ENCODE measurements around the gene C2orf42. TPM values are rescaled to one million over a fixed set of nuclear protein-coding genes. Genes with fewer than 3 reads are reported as not detected.
A peak's percentile ranks its signal among the peaks of the same experiment; 100 is the strongest.
"Not testable (repeated sequence)": the region's sequence is repeated elsewhere in the genome, so short reads cannot be mapped to it uniquely, and the experiment has no call there.

The C2orf42 gene
- polyA plus RNA-seq, 3 donors: 3.0 to 5.5 (median 4.0) TPM

GRCh38 chr2:70148211-70148760 is 42.5 kb downstream of the C2orf42 start:
- H3K4me1 Mint-ChIP-seq; intact Hi-C loops (cut with micrococcal nuclease); H3K27me3 ChIP-seq (ENCODE audit: control insufficient read depth in 2 of 2, insufficient read depth in 2 of 2, low read length in 2 of 2); H3K9me3 Mint-ChIP-seq; H3K4me3 Mint-ChIP-seq; H4K20me1 ChIP-seq (ENCODE audit: insufficient read depth, low read length); H3K27ac ChIP-seq (ENCODE audit: low read depth in 1 of 2, low read length in 2 of 2); H3K4me2 ChIP-seq (replicated peaks; ENCODE audit: extremely low read depth, low read length, poor library complexity, severe bottlenecking); H3K27ac Mint-ChIP-seq; H3K9me3 ChIP-seq (replicated peaks in 1 of 2; ENCODE audit: control insufficient read depth in 1 of 2, insufficient read depth in 1 of 2, low read length in 2 of 2); H3K9ac ChIP-seq (ENCODE audit: insufficient read depth, low read length, poor library complexity, severe bottlenecking); H3K4me1 ChIP-seq (ENCODE audit: control insufficient read depth in 1 of 2, insufficient read depth in 2 of 2, low read length in 2 of 2); H3K79me2 ChIP-seq (ENCODE audit: insufficient read depth, low read length); H3K4me3 ChIP-seq (replicated peaks in 1 of 3; ENCODE audit: low read depth in 2 of 3, low read length in 3 of 3); H3K27me3 Mint-ChIP-seq (ENCODE audit: low read depth in 3 of 3); DNase-seq; H2AFZ ChIP-seq (ENCODE audit: insufficient read depth, low read depth, low read length, poor library complexity, severe bottlenecking): not testable (repeated sequence)
- peaks cover 27 to 35% of the 10 kb centered on the region in 2 donors for H3K36me3 ChIP-seq (replicated peaks in 1 of 2; ENCODE audit: control insufficient read depth in 1 of 2, insufficient read depth in 2 of 2, low read length in 2 of 2)
- peaks cover 33 to 47% of the 10 kb centered on the region in 2 donors for H3K36me3 Mint-ChIP-seq
- 97% methylated on average over 10 of the region's 25 CpGs for WGBS (ENCODE audit: insufficient coverage)

DNA sequence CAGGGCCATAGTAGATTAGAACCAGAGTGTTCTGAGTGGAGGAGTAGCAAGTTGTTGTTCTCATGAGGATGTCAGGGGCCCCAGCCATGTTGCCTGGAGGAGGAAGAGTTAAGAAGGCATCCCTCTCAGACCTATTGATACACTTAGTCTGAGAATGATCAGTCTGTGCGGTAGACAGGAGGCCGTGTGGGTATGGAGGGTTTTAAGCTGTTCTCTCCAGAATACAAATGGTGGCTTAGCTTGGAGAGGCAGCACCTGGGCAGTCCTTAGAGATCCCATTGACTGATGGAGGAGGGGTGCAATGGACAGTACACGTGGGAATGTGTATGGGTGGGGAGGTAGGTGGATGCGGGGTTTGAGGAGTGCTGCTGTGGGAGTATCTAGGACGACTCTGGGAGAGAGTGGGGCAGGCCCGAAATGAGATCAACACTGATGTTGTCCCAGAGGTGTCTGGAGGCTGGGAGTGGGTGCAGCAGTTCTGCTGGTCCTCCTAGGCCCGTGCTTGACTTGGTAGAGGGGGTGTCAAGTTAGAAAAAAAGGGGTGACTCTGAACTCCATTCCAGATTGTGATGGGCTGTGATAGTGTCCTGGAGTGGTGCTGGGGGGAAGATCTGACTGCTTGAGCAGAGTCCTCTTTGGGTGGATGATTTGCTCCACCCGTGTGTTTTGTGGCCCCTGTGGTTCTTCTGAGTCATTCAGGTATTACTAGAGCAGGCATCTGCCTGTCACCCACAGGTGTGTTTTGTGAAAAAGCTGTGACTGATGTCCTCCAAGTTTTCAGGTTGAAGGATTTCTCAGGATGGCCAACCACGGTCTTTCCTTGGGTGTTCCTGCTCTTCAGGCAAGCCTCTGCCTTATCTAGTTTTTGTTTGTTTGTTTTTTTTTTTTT is 44.7 kb downstream of the C2orf42 start:
- Histone ChIP-seq H3K36me3 (replicated peaks in 1 of 2; ENCODE audit: control insufficient read depth in 1 of 2, insufficient read depth in 2 of 2, low read length in 2 of 2) (peaks cover 14 to 20% of the 10 kb centered on the region in 2 donors), H3K4me3 (replicated peaks in 1 of 3; ENCODE audit: low read depth in 2 of 3, low read length in 3 of 3) (no peak overlapping the region), H3K79me2 (ENCODE audit: insufficient read depth, low read length) (peaks cover 9% of the 10 kb centered on the region), H3K4me1 (ENCODE audit: control insufficient read depth in 1 of 2, insufficient read depth in 2 of 2, low read length in 2 of 2) (peaks cover 17 to 22% of the 10 kb centered on the region in 2 donors), H3K27me3 (ENCODE audit: control insufficient read depth in 2 of 2, insufficient read depth in 2 of 2, low read length in 2 of 2) (no peaks in the 10 kb centered on the region), H4K20me1 (ENCODE audit: insufficient read depth, low read length) (no peaks in the 10 kb centered on the region), H3K4me2 (replicated peaks; ENCODE audit: extremely low read depth, low read length, poor library complexity, severe bottlenecking) (no peak overlapping the region), H3K27ac (ENCODE audit: low read depth in 1 of 2, low read length in 2 of 2) (no peak overlapping the region), H3K9ac (ENCODE audit: insufficient read depth, low read length, poor library complexity, severe bottlenecking) (no peak overlapping the region), H2AFZ (ENCODE audit: insufficient read depth, low read depth, low read length, poor library complexity, severe bottlenecking) (no peak overlapping the region), H3K9me3 (replicated peaks in 1 of 2; ENCODE audit: control insufficient read depth in 1 of 2, insufficient read depth in 1 of 2, low read length in 2 of 2) (no peaks in the 10 kb centered on the region)
- WGBS (ENCODE audit: insufficient coverage): 89% methylated on average over 8 of the region's 9 CpGs
- no peak overlapping the region for H3K4me3 Mint-ChIP-seq
- H3K9me3 Mint-ChIP-seq: peaks cover 0 to 3% (median 0%) of the 10 kb centered on the region in 7 donors
- no peak for DNase-seq
- H3K27ac Mint-ChIP-seq: peak overlapping the region in 3 of 7 donors; percentile 2 to 28 (median 4)
- peaks cover 0 to 3% (median 0%) of the 10 kb centered on the region in 3 donors for H3K27me3 Mint-ChIP-seq (ENCODE audit: low read depth in 3 of 3)
- intact Hi-C loops (cut with micrococcal nuclease): no loop called here
- H3K36me3 Mint-ChIP-seq: peaks cover 21 to 26% of the 10 kb centered on the region in 2 donors
- H3K4me1 Mint-ChIP-seq: peaks cover 18% of the 10 kb centered on the region
- TF ChIP-seq, protein P1, sequence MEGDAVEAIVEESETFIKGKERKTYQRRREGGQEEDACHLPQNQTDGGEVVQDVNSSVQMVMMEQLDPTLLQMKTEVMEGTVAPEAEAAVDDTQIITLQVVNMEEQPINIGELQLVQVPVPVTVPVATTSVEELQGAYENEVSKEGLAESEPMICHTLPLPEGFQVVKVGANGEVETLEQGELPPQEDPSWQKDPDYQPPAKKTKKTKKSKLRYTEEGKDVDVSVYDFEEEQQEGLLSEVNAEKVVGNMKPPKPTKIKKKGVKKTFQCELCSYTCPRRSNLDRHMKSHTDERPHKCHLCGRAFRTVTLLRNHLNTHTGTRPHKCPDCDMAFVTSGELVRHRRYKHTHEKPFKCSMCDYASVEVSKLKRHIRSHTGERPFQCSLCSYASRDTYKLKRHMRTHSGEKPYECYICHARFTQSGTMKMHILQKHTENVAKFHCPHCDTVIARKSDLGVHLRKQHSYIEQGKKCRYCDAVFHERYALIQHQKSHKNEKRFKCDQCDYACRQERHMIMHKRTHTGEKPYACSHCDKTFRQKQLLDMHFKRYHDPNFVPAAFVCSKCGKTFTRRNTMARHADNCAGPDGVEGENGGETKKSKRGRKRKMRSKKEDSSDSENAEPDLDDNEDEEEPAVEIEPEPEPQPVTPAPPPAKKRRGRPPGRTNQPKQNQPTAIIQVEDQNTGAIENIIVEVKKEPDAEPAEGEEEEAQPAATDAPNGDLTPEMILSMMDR (IDR thresholded peaks at IDR 0.05): no peak

Measured in CD14-positive monocyte (primary cell).